ENCODE measurements around the gene TBCD.

The TBCD gene

DNA sequence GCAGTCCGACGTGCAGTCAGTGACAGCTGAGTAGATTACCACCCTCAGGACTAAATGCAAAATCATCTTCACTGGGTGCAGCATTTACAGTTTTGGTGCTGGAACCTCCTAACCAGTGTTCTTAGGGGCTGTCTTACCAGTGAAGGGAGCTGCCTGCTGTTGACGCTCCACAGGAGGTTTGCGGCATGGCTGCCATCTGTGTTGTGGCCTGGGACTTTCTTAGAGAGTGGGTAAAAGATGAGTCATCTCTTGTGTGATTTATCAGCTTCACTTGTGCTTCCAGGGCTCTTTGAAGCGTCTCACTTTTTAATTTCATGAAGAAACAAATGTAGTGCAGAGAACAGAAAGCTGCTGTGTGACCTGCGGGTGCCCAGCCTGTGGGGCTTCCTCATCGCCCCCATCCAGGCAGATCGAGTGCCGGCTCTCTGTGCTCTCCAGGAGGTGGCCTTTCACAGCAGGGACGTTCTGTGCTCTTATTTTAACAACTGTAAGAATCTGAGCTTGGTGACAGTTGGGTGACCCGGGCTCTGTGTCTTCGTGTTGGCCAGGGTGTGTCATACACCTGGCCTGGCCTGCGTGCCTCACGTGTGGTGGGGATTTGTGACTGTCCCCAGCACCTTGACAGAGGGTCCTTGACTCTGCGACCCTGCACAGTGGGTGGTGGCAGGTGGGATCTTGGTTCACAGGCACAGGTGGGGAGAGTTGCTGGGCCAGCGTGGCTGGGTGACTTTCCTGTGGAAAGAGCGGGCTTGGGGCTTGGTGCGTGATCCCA lies 112.3 kb downstream of the TBCD start:
- peaks cover 37 to 43% of the 10 kb centered on the region in 2 donors for H3K4me1 ChIP-seq (ENCODE audit: control insufficient read depth in 2 of 2, insufficient read depth in 1 of 2, low read depth in 1 of 2, low read length in 2 of 2)
- H3K23ac ChIP-seq (ENCODE audit: low read depth, low read length, poor library complexity) = no peak overlapping the region
- no peak overlapping the region for H2AFZ ChIP-seq (ENCODE audit: low read length)
- H3K18ac ChIP-seq (ENCODE audit: low read length) = peak overlapping the region; percentile 27
- no peak overlapping the region for H3K14ac ChIP-seq (ENCODE audit: low read length)
- no peak overlapping the region for H3K4ac ChIP-seq (ENCODE audit: low read length)
- H3K4me3 ChIP-seq (ENCODE audit: low read length in 2 of 2) = no peak overlapping the region
- H2BK15ac ChIP-seq (ENCODE audit: low read length) = no peak overlapping the region
- no peak overlapping the region for H3K4me2 ChIP-seq (ENCODE audit: insufficient read depth, low read length, poor library complexity, severe bottlenecking)
- H4K91ac ChIP-seq (ENCODE audit: low read depth, low read length, poor library complexity) = no peak overlapping the region
- no peaks in the 10 kb centered on the region for H3K9me3 ChIP-seq (replicated peaks in 1 of 2; ENCODE audit: control insufficient read depth in 2 of 2, insufficient read depth in 1 of 2, low read depth in 1 of 2, low read length in 2 of 2)
- no peak overlapping the region for H2BK120ac ChIP-seq (ENCODE audit: low read depth, low read length)
- H3K27me3 ChIP-seq (ENCODE audit: control insufficient read depth in 3 of 3, insufficient read depth in 3 of 3, low read depth in 1 of 3, low read length in 3 of 3) = no peaks in the 10 kb centered on the region
- no CpG with 5 or more reads among the region's 18 CpGs for WGBS, 2 donors (ENCODE audit: extremely low coverage in 2 of 2, insufficient read length in 2 of 2, insufficient replicate concordance in 1 of 2)
- H3K36me3 ChIP-seq (replicated peaks in 1 of 2; ENCODE audit: control insufficient read depth in 2 of 2, insufficient read depth in 2 of 2, low read length in 2 of 2) = peaks cover 0 to 11% of the 10 kb centered on the region in 2 donors
- no peak overlapping the region for H4K8ac ChIP-seq (ENCODE audit: low read depth, low read length)
- peak overlapping the region; percentile 79 for H2AK5ac ChIP-seq (ENCODE audit: low read depth, low read length)
- H3K27ac ChIP-seq (replicated peaks; ENCODE audit: low read length) = no peak overlapping the region
- no peak overlapping the region for H2BK12ac ChIP-seq (ENCODE audit: low read length)
- peaks cover 17% of the 10 kb centered on the region for H3K79me1 ChIP-seq (ENCODE audit: low read depth, low read length)
- no peak for DNase-seq (ENCODE audit: low spot score)
- H2BK5ac ChIP-seq (ENCODE audit: low read length) = no peak overlapping the region
- no peak overlapping the region for H3K9ac ChIP-seq (ENCODE audit: low read depth, low read length, poor library complexity)

DNA sequence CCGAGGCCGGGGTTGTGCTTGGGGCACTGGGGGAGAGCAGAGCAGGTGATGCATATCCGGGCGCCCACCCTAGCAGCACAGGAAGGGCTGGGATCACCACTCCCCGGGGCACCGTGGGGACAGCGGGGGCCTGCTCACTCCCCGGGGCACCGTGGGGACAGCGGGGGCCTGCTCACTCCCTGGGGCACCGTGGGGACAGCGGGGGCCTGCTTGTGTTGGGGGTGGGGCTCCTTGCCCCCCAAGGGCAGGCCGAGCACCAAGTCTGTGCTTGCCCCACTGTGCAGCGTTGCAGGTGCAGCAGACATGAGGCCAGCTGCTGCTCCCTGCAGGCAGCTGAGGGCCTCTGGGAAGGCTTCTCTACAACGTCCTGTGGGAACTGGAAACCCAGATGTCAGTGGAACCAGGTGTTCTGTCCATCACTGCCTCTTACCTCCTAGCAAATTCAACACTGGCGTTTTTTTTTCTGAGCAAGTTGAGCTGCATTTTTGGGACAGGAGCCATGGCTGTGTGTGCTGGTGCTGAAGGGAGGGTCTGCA lies 112.9 kb downstream of the TBCD start:
- H4K91ac ChIP-seq (ENCODE audit: low read depth, low read length, poor library complexity) = no peak overlapping the region
- H2AK5ac ChIP-seq (ENCODE audit: low read depth, low read length) = no peak overlapping the region
- no peak overlapping the region for H2BK5ac ChIP-seq (ENCODE audit: low read length)
- no peak overlapping the region for H2AFZ ChIP-seq (ENCODE audit: low read length)
- no peak overlapping the region for H3K27ac ChIP-seq (replicated peaks; ENCODE audit: low read length)
- H3K23ac ChIP-seq (ENCODE audit: low read depth, low read length, poor library complexity) = no peak overlapping the region
- no peaks in the 10 kb centered on the region for H3K27me3 ChIP-seq (ENCODE audit: control insufficient read depth in 3 of 3, insufficient read depth in 3 of 3, low read depth in 1 of 3, low read length in 3 of 3)
- H3K14ac ChIP-seq (ENCODE audit: low read length) = peak overlapping the region; percentile 85
- H3K36me3 ChIP-seq (replicated peaks in 1 of 2; ENCODE audit: control insufficient read depth in 2 of 2, insufficient read depth in 2 of 2, low read length in 2 of 2) = peaks cover 0 to 14% of the 10 kb centered on the region in 2 donors
- no peak overlapping the region for H3K9ac ChIP-seq (ENCODE audit: low read depth, low read length, poor library complexity)
- no peak overlapping the region for H2BK120ac ChIP-seq (ENCODE audit: low read depth, low read length)
- H3K9me3 ChIP-seq (replicated peaks in 1 of 2; ENCODE audit: control insufficient read depth in 2 of 2, insufficient read depth in 1 of 2, low read depth in 1 of 2, low read length in 2 of 2) = no peaks in the 10 kb centered on the region
- peak overlapping the region; percentile 68 for H3K18ac ChIP-seq (ENCODE audit: low read length)
- H3K4me3 ChIP-seq (ENCODE audit: low read length in 2 of 2) = no peak overlapping the region
- no peak overlapping the region for H2BK12ac ChIP-seq (ENCODE audit: low read length)
- H2BK15ac ChIP-seq (ENCODE audit: low read length) = no peak overlapping the region
- DNase-seq (ENCODE audit: low spot score) = no peak
- H3K79me1 ChIP-seq (ENCODE audit: low read depth, low read length) = peaks cover 14% of the 10 kb centered on the region
- peaks cover 33 to 37% of the 10 kb centered on the region in 2 donors for H3K4me1 ChIP-seq (ENCODE audit: control insufficient read depth in 2 of 2, insufficient read depth in 1 of 2, low read depth in 1 of 2, low read length in 2 of 2)
- WGBS, 2 donors (ENCODE audit: extremely low coverage in 2 of 2, insufficient read length in 2 of 2, insufficient replicate concordance in 1 of 2) = no CpG with 5 or more reads among the region's 16 CpGs
- H4K8ac ChIP-seq (ENCODE audit: low read depth, low read length) = no peak overlapping the region
- H3K4me2 ChIP-seq (ENCODE audit: insufficient read depth, low read length, poor library complexity, severe bottlenecking) = no peak overlapping the region
- H3K4ac ChIP-seq (ENCODE audit: low read length) = no peak overlapping the region

DNA sequence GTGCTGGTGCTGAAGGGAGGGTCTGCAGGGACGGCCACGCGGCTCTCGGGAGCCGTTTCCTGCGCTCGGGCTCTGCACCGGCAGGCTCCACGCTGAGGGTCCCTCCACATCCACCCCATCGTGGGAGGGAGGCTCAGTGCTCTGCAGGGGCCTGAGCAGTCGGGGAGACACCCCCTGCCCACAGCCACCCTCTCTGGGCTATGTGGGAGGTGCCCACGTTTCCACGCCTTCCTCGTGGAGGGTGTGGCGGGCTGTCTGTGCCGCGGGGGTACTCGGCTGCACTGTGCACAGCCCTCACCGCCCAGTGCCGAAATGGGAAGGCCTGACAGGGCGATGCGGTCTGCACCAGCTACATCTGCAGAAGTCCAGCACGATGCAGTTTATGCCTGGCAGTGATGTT lies 113.4 kb downstream of the TBCD start:
- Histone ChIP-seq H3K36me3 (replicated peaks in 1 of 2; ENCODE audit: control insufficient read depth in 2 of 2, insufficient read depth in 2 of 2, low read length in 2 of 2) (peaks cover 3 to 18% of the 10 kb centered on the region in 2 donors), H2AFZ (ENCODE audit: low read length) (no peak overlapping the region), H2BK120ac (ENCODE audit: low read depth, low read length) (no peak overlapping the region), H4K8ac (ENCODE audit: low read depth, low read length) (no peak overlapping the region), H3K27ac (replicated peaks; ENCODE audit: low read length) (no peak overlapping the region), H3K14ac (ENCODE audit: low read length) (peak overlapping the region; percentile 85), H3K4ac (ENCODE audit: low read length) (no peak overlapping the region), H4K91ac (ENCODE audit: low read depth, low read length, poor library complexity) (no peak overlapping the region), H2BK12ac (ENCODE audit: low read length) (no peak overlapping the region), H2AK5ac (ENCODE audit: low read depth, low read length) (no peak overlapping the region), H3K18ac (ENCODE audit: low read length) (peak overlapping the region; percentile 68), H3K4me2 (ENCODE audit: insufficient read depth, low read length, poor library complexity, severe bottlenecking) (peak overlapping the region; percentile 13), H3K27me3 (ENCODE audit: control insufficient read depth in 3 of 3, insufficient read depth in 3 of 3, low read depth in 1 of 3, low read length in 3 of 3) (no peaks in the 10 kb centered on the region), H3K79me1 (ENCODE audit: low read depth, low read length) (peaks cover 14% of the 10 kb centered on the region), H2BK5ac (ENCODE audit: low read length) (no peak overlapping the region), H3K9ac (ENCODE audit: low read depth, low read length, poor library complexity) (no peak overlapping the region), H3K23ac (ENCODE audit: low read depth, low read length, poor library complexity) (no peak overlapping the region), H2BK15ac (ENCODE audit: low read length) (no peak overlapping the region), H3K9me3 (replicated peaks in 1 of 2; ENCODE audit: control insufficient read depth in 2 of 2, insufficient read depth in 1 of 2, low read depth in 1 of 2, low read length in 2 of 2) (no peaks in the 10 kb centered on the region), H3K4me1 (ENCODE audit: control insufficient read depth in 2 of 2, insufficient read depth in 1 of 2, low read depth in 1 of 2, low read length in 2 of 2) (peaks cover 29 to 32% of the 10 kb centered on the region in 2 donors), H3K4me3 (ENCODE audit: low read length in 2 of 2) (no peak overlapping the region)
- DNase-seq (ENCODE audit: low spot score) = no peak
- no CpG with 5 or more reads among the region's 23 CpGs for WGBS, 2 donors (ENCODE audit: extremely low coverage in 2 of 2, insufficient read length in 2 of 2, insufficient replicate concordance in 1 of 2)

DNA sequence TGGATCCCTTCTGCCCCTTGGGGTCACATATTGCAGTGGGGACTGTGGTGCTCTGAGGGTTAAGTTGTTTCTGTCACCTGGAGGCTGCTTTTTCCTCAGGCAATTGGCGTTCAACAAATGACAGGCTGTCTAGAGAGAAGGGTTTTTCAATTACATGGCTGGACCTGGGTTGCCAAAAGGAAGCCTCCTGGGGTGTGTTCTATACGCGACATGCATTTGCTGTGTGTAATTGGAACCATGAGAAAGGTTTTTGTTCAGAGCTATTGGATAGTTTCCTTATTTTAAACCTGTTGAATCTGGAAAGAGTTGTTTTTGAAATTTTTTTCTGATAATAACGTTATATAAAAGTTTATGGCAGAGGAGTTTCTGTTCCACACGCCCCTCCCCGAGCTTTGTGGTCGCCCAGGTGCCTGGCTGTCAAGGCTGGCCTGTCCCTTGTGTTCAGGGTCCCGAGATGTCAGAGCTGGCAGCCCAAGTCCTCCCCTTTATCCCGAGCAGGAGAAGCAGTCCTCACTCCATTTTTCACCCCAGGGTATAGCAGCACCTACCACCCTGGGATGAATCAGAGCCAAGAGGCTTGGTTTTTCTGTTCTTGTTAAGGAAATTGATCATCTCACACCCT lies 114.0 kb downstream of the TBCD start:
- no peak overlapping the region for H3K9ac ChIP-seq (ENCODE audit: low read depth, low read length, poor library complexity)
- peaks cover 29 to 30% of the 10 kb centered on the region in 2 donors for H3K4me1 ChIP-seq (ENCODE audit: control insufficient read depth in 2 of 2, insufficient read depth in 1 of 2, low read depth in 1 of 2, low read length in 2 of 2)
- H3K27me3 ChIP-seq (ENCODE audit: control insufficient read depth in 3 of 3, insufficient read depth in 3 of 3, low read depth in 1 of 3, low read length in 3 of 3) = no peaks in the 10 kb centered on the region
- peak overlapping the region; percentile 13 for H3K4me2 ChIP-seq (ENCODE audit: insufficient read depth, low read length, poor library complexity, severe bottlenecking)
- no CpG with 5 or more reads among the region's 9 CpGs for WGBS, 2 donors (ENCODE audit: extremely low coverage in 2 of 2, insufficient read length in 2 of 2, insufficient replicate concordance in 1 of 2)
- H3K9me3 ChIP-seq (replicated peaks in 1 of 2; ENCODE audit: control insufficient read depth in 2 of 2, insufficient read depth in 1 of 2, low read depth in 1 of 2, low read length in 2 of 2) = no peaks in the 10 kb centered on the region
- H2BK120ac ChIP-seq (ENCODE audit: low read depth, low read length) = no peak overlapping the region
- H3K36me3 ChIP-seq (replicated peaks in 1 of 2; ENCODE audit: control insufficient read depth in 2 of 2, insufficient read depth in 2 of 2, low read length in 2 of 2) = peaks cover 8 to 25% of the 10 kb centered on the region in 2 donors
- no peak overlapping the region for H3K23ac ChIP-seq (ENCODE audit: low read depth, low read length, poor library complexity)
- H3K79me1 ChIP-seq (ENCODE audit: low read depth, low read length) = peaks cover 10% of the 10 kb centered on the region
- H2BK5ac ChIP-seq (ENCODE audit: low read length) = no peak overlapping the region
- no peak overlapping the region for H4K91ac ChIP-seq (ENCODE audit: low read depth, low read length, poor library complexity)
- no peak overlapping the region for H3K18ac ChIP-seq (ENCODE audit: low read length)
- H2BK15ac ChIP-seq (ENCODE audit: low read length) = no peak overlapping the region
- no peak overlapping the region for H4K8ac ChIP-seq (ENCODE audit: low read depth, low read length)
- no peak overlapping the region for H2AK5ac ChIP-seq (ENCODE audit: low read depth, low read length)
- H2BK12ac ChIP-seq (ENCODE audit: low read length) = no peak overlapping the region
- no peak overlapping the region for H2AFZ ChIP-seq (ENCODE audit: low read length)
- no peak overlapping the region for H3K4ac ChIP-seq (ENCODE audit: low read length)
- H3K14ac ChIP-seq (ENCODE audit: low read length) = no peak overlapping the region
- H3K4me3 ChIP-seq (ENCODE audit: low read length in 2 of 2) = no peak overlapping the region
- no peak for DNase-seq (ENCODE audit: low spot score)
- no peak overlapping the region for H3K27ac ChIP-seq (replicated peaks; ENCODE audit: low read length)
